Natural killer cell (primary cell): Measurements from ENCODE around the gene STK4. TPM values are rescaled to one million over a fixed set of nuclear protein-coding genes. Genes with fewer than 3 reads are reported as not detected.
A peak's percentile ranks its signal among the peaks of the same experiment; 100 is the strongest.

Experiments used
- ATAC-seq, 3 donors: fragments of 150-1000 bp in 2 of 3; fragments of 200-7000 bp in 1 of 3; cut with Tn5 transposase; 1 replicate in 1 of 3; 2 replicates in 2 of 3; pipeline ENCODE4 v1.10.0; 2021; ENCODE audit warnings: mild to moderate bottlenecking in 2 of 3, moderate library complexity in 2 of 3
- DNase-seq, 2 donors: peaks; one replicate each; pipeline versions ENCODE4 v3.0.0 to v3.0.0-alpha.2; 2013 to 2021; ENCODE audit warnings: mixed read lengths in 1 of 2
- H3K27ac ChIP-seq: one replicate; pipeline ENCODE4 v1.5.1; 2013; ENCODE audit warnings: mild to moderate bottlenecking, low read length
- H3K27me3 ChIP-seq: one replicate; pipeline ENCODE4 v1.6.1; 2013; ENCODE audit warnings: low read length; ENCODE audit not compliant: control insufficient read depth, insufficient read depth
- H3K36me3 ChIP-seq: one replicate; pipeline ENCODE4 v1.6.1; 2013; ENCODE audit warnings: low read length; ENCODE audit not compliant: control insufficient read depth, insufficient read depth
- H3K4me1 ChIP-seq: one replicate; pipeline ENCODE4 v1.6.1; 2013; ENCODE audit warnings: low read length; ENCODE audit not compliant: control insufficient read depth, insufficient read depth
- H3K4me3 ChIP-seq: one replicate; pipeline ENCODE4 v1.5.1; 2013; ENCODE audit warnings: low read length
- H3K9me3 ChIP-seq: one replicate; pipeline ENCODE4 v1.6.1; 2013; ENCODE audit warnings: low read length; ENCODE audit not compliant: control insufficient read depth, insufficient read depth
- H3K27ac Mint-ChIP-seq, 2 donors: one replicate each; pipeline ENCODE4 v1.8.0; 2022; ENCODE audit warnings: mild to moderate bottlenecking in 2 of 2, mixed read lengths in 2 of 2, moderate library complexity in 1 of 2
- H3K27me3 Mint-ChIP-seq, 2 donors: one replicate each; pipeline ENCODE4 v1.8.0; 2022; ENCODE audit warnings: low read depth in 2 of 2, mixed read lengths in 2 of 2
- H3K36me3 Mint-ChIP-seq: one replicate; pipeline ENCODE4 v1.8.0; 2022; ENCODE audit warnings: mixed read lengths
- H3K4me1 Mint-ChIP-seq, 2 donors: one replicate each; pipeline ENCODE4 v1.8.0; 2022; ENCODE audit warnings: mixed read lengths in 2 of 2
- H3K4me3 Mint-ChIP-seq: one replicate; pipeline ENCODE4 v1.8.0; 2022; ENCODE audit warnings: mild to moderate bottlenecking, moderate library complexity, mixed read lengths
- H3K9me3 Mint-ChIP-seq, 2 donors: one replicate each; pipeline ENCODE4 v1.8.0; 2022; ENCODE audit warnings: mixed read lengths in 2 of 2
- WGBS: methylation state at CpG from one replicate; pipeline ENCODE4 v1.1.7; 2013; ENCODE audit warnings: missing lambda C conversion rate; ENCODE audit not compliant: insufficient coverage; 5-methylcytosine and 5-hydroxymethylcytosine counted together
- intact Hi-C: fragments of 100-400 bp; cut with micrococcal nuclease; formaldehyde crosslinking; loops from one replicate; pipeline ENCODE4 v1.14.2; 2022
- total RNA-seq, 4 donors: library from RNA; stranded (reverse); fragments of 120-200 nt in 1 of 4; gene quantifications; one replicate each; pipeline versions ENCODE4 v1.2.3 to v1.2.4, GENCODE V29; 2013 to 2022
- TF ChIP-seq, protein P1 (sequence below): fragments of 200-600 bp; IDR thresholded peaks from one replicate; pipeline ENCODE4 v1.8.0; 2022; ENCODE audit warnings: antibody characterized with exemption

Gene STK4
- total RNA-seq, 3 donors from 2014 or later (not counting 1 experiment from before 2014, with no cell fraction given) = 351 to 394 (median 366) TPM

DNA sequence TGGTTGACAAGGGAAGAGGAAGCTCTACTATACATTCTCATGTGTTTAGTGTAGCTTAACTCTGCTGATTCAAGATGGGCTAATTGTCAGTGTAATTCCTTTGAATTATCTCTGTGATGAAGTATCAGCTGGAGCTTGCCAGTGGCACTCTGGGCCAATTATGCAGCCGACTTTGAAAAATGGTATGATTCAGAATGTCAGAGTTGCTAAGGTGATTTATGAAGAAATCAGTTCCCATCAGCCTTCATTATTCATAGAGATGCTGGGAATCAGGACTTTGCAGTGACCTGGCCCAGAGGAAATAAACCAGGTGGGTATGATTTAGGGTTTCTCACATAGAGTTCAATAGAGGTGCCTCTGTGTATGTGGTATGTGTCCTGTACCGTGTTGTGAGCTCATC, 101.2 kb downstream of the STK4 start:
- peaks cover 6% of the 10 kb centered on the region for H3K4me1 ChIP-seq
- no peaks in the 10 kb centered on the region for H3K27me3 ChIP-seq
- no peak overlapping the region for H3K27ac ChIP-seq
- ATAC-seq (no peak), DNase-seq (no peak)
- no peak overlapping the region for H3K4me3 Mint-ChIP-seq
- peak overlapping the region; percentile 41 to 83 for H3K27ac Mint-ChIP-seq
- peaks cover 8% of the 10 kb centered on the region for H3K36me3 Mint-ChIP-seq
- no peaks in the 10 kb centered on the region for H3K9me3 Mint-ChIP-seq
- H3K9me3 ChIP-seq = no peaks in the 10 kb centered on the region
- intact Hi-C loops = no loop called here
- 90% methylated on average over 1 of the region's 2 CpGs for WGBS
- H3K4me3 ChIP-seq = no peak overlapping the region
- no peaks in the 10 kb centered on the region for H3K27me3 Mint-ChIP-seq
- H3K4me1 Mint-ChIP-seq = peaks cover 77 to 86% of the 10 kb centered on the region in 2 donors
- TF ChIP-seq, protein P1, sequence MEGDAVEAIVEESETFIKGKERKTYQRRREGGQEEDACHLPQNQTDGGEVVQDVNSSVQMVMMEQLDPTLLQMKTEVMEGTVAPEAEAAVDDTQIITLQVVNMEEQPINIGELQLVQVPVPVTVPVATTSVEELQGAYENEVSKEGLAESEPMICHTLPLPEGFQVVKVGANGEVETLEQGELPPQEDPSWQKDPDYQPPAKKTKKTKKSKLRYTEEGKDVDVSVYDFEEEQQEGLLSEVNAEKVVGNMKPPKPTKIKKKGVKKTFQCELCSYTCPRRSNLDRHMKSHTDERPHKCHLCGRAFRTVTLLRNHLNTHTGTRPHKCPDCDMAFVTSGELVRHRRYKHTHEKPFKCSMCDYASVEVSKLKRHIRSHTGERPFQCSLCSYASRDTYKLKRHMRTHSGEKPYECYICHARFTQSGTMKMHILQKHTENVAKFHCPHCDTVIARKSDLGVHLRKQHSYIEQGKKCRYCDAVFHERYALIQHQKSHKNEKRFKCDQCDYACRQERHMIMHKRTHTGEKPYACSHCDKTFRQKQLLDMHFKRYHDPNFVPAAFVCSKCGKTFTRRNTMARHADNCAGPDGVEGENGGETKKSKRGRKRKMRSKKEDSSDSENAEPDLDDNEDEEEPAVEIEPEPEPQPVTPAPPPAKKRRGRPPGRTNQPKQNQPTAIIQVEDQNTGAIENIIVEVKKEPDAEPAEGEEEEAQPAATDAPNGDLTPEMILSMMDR = no peak
- peaks cover 40% of the 10 kb centered on the region for H3K36me3 ChIP-seq

DNA sequence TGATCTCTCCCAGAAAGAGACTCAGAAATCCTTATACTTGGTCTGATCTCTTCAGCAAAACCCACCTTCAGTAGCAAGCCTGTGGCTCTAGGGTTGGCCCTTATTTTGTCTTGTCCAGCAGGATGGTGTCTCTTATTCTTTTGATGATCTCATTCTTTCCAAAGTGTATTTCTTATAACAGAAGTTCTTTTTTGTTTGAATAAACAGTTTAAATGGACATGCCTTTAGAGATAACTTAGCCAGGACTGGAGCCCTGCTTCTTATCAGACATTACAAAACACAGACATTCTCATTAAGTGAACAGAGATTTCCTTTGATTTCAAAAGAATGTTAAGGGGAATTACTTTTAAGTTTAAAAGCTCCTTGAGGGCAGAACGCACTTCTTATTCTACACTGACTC, 102.9 kb downstream of the STK4 start:
- Histone ChIP-seq H3K4me3 (no peak overlapping the region), H3K9me3 (no peaks in the 10 kb centered on the region), H3K27ac (no peak overlapping the region), H3K36me3 (peaks cover 54% of the 10 kb centered on the region), H3K27me3 (no peaks in the 10 kb centered on the region), H3K4me1 (peaks cover 13% of the 10 kb centered on the region)
- no peaks in the 10 kb centered on the region for H3K27me3 Mint-ChIP-seq
- DNase-seq (no peak), ATAC-seq (no peak)
- peaks cover 83 to 91% of the 10 kb centered on the region in 2 donors for H3K4me1 Mint-ChIP-seq
- TF ChIP-seq, protein P1 = no peak
- peak overlapping the region; percentile 41 to 69 for H3K27ac Mint-ChIP-seq
- peaks cover 8% of the 10 kb centered on the region for H3K36me3 Mint-ChIP-seq
- no peak overlapping the region for H3K4me3 Mint-ChIP-seq
- WGBS = no CpG with 5 or more reads among the region's 1 CpG
- intact Hi-C loops = no loop called here
- no peaks in the 10 kb centered on the region for H3K9me3 Mint-ChIP-seq

DNA sequence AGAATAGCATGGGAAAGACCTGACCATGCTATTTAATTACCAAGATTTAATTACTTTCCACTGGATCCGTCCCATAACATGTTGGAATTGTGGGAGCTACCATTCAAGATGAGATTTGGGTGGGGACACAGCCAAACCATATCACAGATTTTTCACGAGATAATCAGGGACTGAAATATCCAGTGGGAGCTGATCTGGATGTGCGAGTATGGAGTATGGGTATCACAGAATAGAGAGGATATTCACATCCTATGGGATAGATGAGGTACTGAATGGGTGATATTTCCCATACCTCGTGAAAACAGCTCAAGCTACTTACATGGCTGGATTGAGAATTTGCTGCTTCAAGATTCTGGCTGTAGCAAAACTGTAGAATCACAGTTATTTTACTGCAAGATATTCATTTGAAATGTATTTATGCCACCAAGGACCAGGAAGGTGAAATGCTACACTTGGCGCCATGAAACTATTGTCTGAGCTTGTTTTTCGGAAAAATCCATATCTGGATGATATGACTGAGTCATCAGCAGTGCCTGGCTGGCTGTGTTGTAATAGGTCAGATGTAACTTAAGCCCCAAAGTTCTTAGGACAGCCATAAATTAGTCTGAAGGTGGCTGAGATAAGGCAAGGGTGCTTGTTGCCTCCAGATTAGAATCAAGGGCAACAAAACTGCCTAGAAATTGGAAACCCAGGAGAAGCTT, 104.8 kb downstream of the STK4 start:
- TF ChIP-seq, protein P1 = no peak
- Histone ChIP-seq H3K4me3 (no peak overlapping the region), H3K4me1 (peaks cover 13% of the 10 kb centered on the region), H3K36me3 (peaks cover 65% of the 10 kb centered on the region), H3K27ac (no peak overlapping the region), H3K9me3 (no peaks in the 10 kb centered on the region), H3K27me3 (no peaks in the 10 kb centered on the region)
- DNase-seq = no peak
- Mint-ChIP-seq H3K36me3 (peaks cover 15% of the 10 kb centered on the region), H3K27ac (peak overlapping the region; percentile 49 to 84), H3K27me3 (no peaks in the 10 kb centered on the region), H3K4me3 (no peak overlapping the region), H3K4me1 (peaks cover 72 to 74% of the 10 kb centered on the region in 2 donors), H3K9me3 (no peaks in the 10 kb centered on the region)
- intact Hi-C loops = no loop called here
- 97% methylated on average over 6 of the region's 6 CpGs for WGBS
- no peak for ATAC-seq

DNA sequence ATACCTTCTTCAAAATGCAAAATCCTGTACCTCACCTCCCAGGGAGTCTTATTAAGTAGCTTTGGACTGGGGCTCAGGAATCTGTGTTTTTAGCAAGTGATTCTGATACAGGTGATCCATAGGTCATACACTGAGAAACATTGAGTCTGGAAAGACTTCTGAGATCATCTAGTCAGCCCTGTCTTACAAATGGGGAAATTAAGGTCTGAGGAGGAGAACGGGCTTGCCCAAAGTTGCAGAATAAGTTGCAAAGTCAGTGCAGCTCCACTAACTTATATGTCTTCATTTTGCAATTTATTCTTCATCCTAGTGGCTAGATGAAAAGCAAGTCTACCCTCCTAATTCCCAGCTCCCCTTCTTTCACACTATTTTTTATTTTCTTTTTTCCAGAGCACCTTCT, 105.8 kb downstream of the STK4 start:
- peaks cover 64 to 71% of the 10 kb centered on the region in 2 donors for H3K4me1 Mint-ChIP-seq
- no peak for ATAC-seq
- no peak overlapping the region for H3K4me3 Mint-ChIP-seq
- Histone ChIP-seq H3K27me3 (no peaks in the 10 kb centered on the region), H3K27ac (no peak overlapping the region), H3K9me3 (no peaks in the 10 kb centered on the region), H3K4me1 (peaks cover 13% of the 10 kb centered on the region), H3K4me3 (no peak overlapping the region), H3K36me3 (peaks cover 67% of the 10 kb centered on the region)
- intact Hi-C loops = no loop called here
- H3K9me3 Mint-ChIP-seq = no peaks in the 10 kb centered on the region
- H3K27me3 Mint-ChIP-seq = no peaks in the 10 kb centered on the region
- H3K27ac Mint-ChIP-seq = peak overlapping the region; percentile 67 to 84
- no peak for DNase-seq
- WGBS = 100% methylated on average over 1 of the region's 1 CpG
- peaks cover 24% of the 10 kb centered on the region for H3K36me3 Mint-ChIP-seq
- TF ChIP-seq, protein P1 = no peak
